LNCAP (cell line): ENCODE measurements around the gene LRRC9.

Experiments used
- CTCF ChIP-seq: fragments of 450-650 bp; IDR thresholded peaks from 2 replicates; pipeline ENCODE4 v1.5.1; 2017; ENCODE audit warnings: mild to moderate bottlenecking

LRRC9 gene

GRCh38 chr14:60107477-60107876, 187.5 kb downstream of the LRRC9 start:
- TF ChIP-seq CTCF, result no peak

- no peak for TF ChIP-seq CTCF
Observed at GRCh38 chr14:60111732-60112131, 191.8 kb downstream of the LRRC9 start.
